Liver (tissue), 9 donors: ENCODE data around the gene MT1F. TPM values are rescaled to one million over a fixed set of nuclear protein-coding genes. Genes with fewer than 3 reads are reported as not detected.
A peak's percentile ranks its signal among the peaks of the same experiment; 100 is the strongest.

Experiments used
- DNase-seq: peaks from one replicate; pipeline ENCODE4 v3.0.0-alpha.2; 2017; ENCODE audit warnings: low spot score
- H3K27ac ChIP-seq, 2 donors: one replicate each; pipeline ENCODE4 v1.7.0; 2013; ENCODE audit warnings: inconsistent platforms in 2 of 2, low read length in 2 of 2, control low read depth in 1 of 2, low read depth in 1 of 2, mild to moderate bottlenecking in 1 of 2
- H3K27me3 ChIP-seq, 4 donors: one replicate each; pipeline versions ENCODE4 v1.6.1 to v1.7.0; 2013; ENCODE audit warnings: low read length in 3 of 4, inconsistent platforms in 1 of 4, mild to moderate bottlenecking in 1 of 4, moderate library complexity in 1 of 4; ENCODE audit not compliant: control insufficient read depth in 4 of 4, insufficient read depth in 4 of 4
- H3K36me3 ChIP-seq, 4 donors: one replicate each; pipeline versions ENCODE4 v1.6.1 to v1.7.0; 2013; ENCODE audit warnings: low read length in 3 of 4, mild to moderate bottlenecking in 3 of 4, low read depth in 1 of 4, moderate library complexity in 1 of 4; ENCODE audit not compliant: control insufficient read depth in 4 of 4, insufficient read depth in 3 of 4
- H3K4me1 ChIP-seq, 4 donors: one replicate each; pipeline versions ENCODE4 v1.6.1 to v1.7.0; 2013; ENCODE audit warnings: low read length in 3 of 4, mild to moderate bottlenecking in 3 of 4, moderate library complexity in 1 of 4; ENCODE audit not compliant: control insufficient read depth in 4 of 4, insufficient read depth in 4 of 4
- H3K4me3 ChIP-seq, 3 donors: one replicate each; pipeline versions ENCODE4 v1.6.1 to v1.7.0; 2013; ENCODE audit warnings: low read length in 3 of 3, control low read depth in 1 of 3, low read depth in 1 of 3, mild to moderate bottlenecking in 1 of 3
- H3K9ac ChIP-seq, 2 donors: one replicate each; pipeline ENCODE4 v1.7.0; 2013; ENCODE audit warnings: low read length in 2 of 2, mild to moderate bottlenecking in 2 of 2, moderate library complexity in 2 of 2, control low read depth in 1 of 2, low read depth in 1 of 2
- H3K9me3 ChIP-seq, 4 donors: one replicate each; pipeline versions ENCODE4 v1.6.1 to v1.7.0; 2013; ENCODE audit warnings: low read length in 3 of 4; ENCODE audit not compliant: control insufficient read depth in 4 of 4
- EGR1 ChIP-seq, 2 donors: IDR thresholded peaks; 2 replicates each; pipeline ENCODE4 v1.6.1; 2016 to 2018; ENCODE audit warnings: antibody characterized with exemption in 2 of 2, low read depth in 2 of 2
- FOXA1 ChIP-seq: IDR thresholded peaks from 2 replicates; pipeline ENCODE4 v1.6.1; 2016; ENCODE audit warnings: antibody characterized with exemption
- FOXA2 ChIP-seq: IDR thresholded peaks from 2 replicates; pipeline ENCODE4 v1.6.1; 2016; ENCODE audit warnings: antibody characterized with exemption
- GABPA ChIP-seq, 2 donors: IDR thresholded peaks in 1 of 2; conservative IDR thresholded peaks in 1 of 2; 2 replicates each; pipeline ENCODE4 v1.6.1; 2016; ENCODE audit warnings: antibody characterized with exemption in 2 of 2, mild to moderate bottlenecking in 1 of 2, moderate library complexity in 1 of 2
- HNF4A ChIP-seq, 2 donors: conservative IDR thresholded peaks; 2 replicates each; pipeline ENCODE4 v1.6.1; 2016; ENCODE audit warnings: antibody characterized with exemption in 2 of 2, mild to moderate bottlenecking in 2 of 2
- HNF4G ChIP-seq: IDR thresholded peaks from 2 replicates; pipeline ENCODE4 v1.6.1; 2016; ENCODE audit warnings: antibody characterized with exemption
- JUND ChIP-seq, 2 donors: IDR thresholded peaks; 2 replicates each; pipeline ENCODE4 v1.6.1; 2016; ENCODE audit warnings: antibody characterized with exemption in 2 of 2
- NR2F2 ChIP-seq: IDR thresholded peaks from 2 replicates; pipeline ENCODE4 v1.6.1; 2016; ENCODE audit warnings: antibody characterized with exemption
- RAD21 ChIP-seq, 2 donors: IDR thresholded peaks; 2 replicates each; pipeline ENCODE4 v1.6.1; 2016; ENCODE audit warnings: antibody characterized with exemption in 2 of 2, mild to moderate bottlenecking in 2 of 2
- RXRA ChIP-seq, 2 donors: IDR thresholded peaks; 2 replicates each; pipeline ENCODE4 v1.6.1; 2017 to 2018; ENCODE audit warnings: antibody characterized with exemption in 2 of 2, mild to moderate bottlenecking in 1 of 2
- SP1 ChIP-seq: IDR thresholded peaks from 2 replicates; pipeline ENCODE4 v1.6.1; 2018; ENCODE audit warnings: antibody characterized with exemption, mild to moderate bottlenecking
- TAF1 ChIP-seq: conservative IDR thresholded peaks from 2 replicates; pipeline ENCODE4 v1.6.1; 2016; ENCODE audit warnings: antibody characterized with exemption, mild to moderate bottlenecking
- YY1 ChIP-seq: IDR thresholded peaks from 2 replicates; pipeline ENCODE4 v1.6.1; 2016; ENCODE audit warnings: antibody characterized with exemption, mild to moderate bottlenecking
- WGBS: extraction: QIAGEN DNeasy Blood & Tissue Kit; methylation state at CpG from one replicate; pipeline ENCODE4 v1.1.7; 2013; 5-methylcytosine and 5-hydroxymethylcytosine counted together
- polyA plus RNA-seq, 2 donors: library from polyadenylated mRNA; stranded (reverse) in 1 of 2; unstranded in 1 of 2; fragments of 200-250 nt in 1 of 2; fragments of >200 nt in 1 of 2; fragmentation: Nextera tagmentation in 1 of 2; extraction: Ambion mirVana in 1 of 2; gene quantifications; one replicate each; pipeline versions ENCODE4 v1.2.1 to v1.2.3, GENCODE V29; 2013 to 2015
- total RNA-seq, 2 donors: library from RNA; depleted of rRNA; stranded (reverse); fragments of >200 nt; gene quantifications; one replicate each; pipeline ENCODE4 v1.2.3, GENCODE V29; 2014
- TF ChIP-seq, protein P1 (sequence below): IDR thresholded peaks from 2 replicates; pipeline ENCODE4 v1.6.1; 2016; ENCODE audit warnings: antibody characterized with exemption
- TF ChIP-seq, protein P2 (sequence below): IDR thresholded peaks from 2 replicates; pipeline ENCODE4 v1.6.1; 2016; ENCODE audit warnings: antibody characterized with exemption, mild to moderate bottlenecking
- TF ChIP-seq, protein P3 (sequence below): fragments of 150-350 bp; IDR thresholded peaks from 2 replicates; pipeline ENCODE4 v1.5.1; 2017; ENCODE audit warnings: improper control_type of control experiment, low read depth, low read length; ENCODE audit not compliant: missing input control
- TF ChIP-seq, protein P4 (sequence below): IDR thresholded peaks from 2 replicates; pipeline ENCODE4 v1.6.1; 2016; ENCODE audit warnings: antibody characterized with exemption
- TF ChIP-seq, protein P5 (sequence below): IDR thresholded peaks from 2 replicates; pipeline ENCODE4 v1.6.1; 2016; ENCODE audit warnings: antibody characterized with exemption
- donor health status: healthy.
- donor health status: healthy.
- donor health status: healthy.
- donor health status: healthy.
- donor health status: healthy.

Gene MT1F
- total and polyA plus RNA-seq, 4 donors = 14.2 to 895 (median 134) TPM

DNA sequence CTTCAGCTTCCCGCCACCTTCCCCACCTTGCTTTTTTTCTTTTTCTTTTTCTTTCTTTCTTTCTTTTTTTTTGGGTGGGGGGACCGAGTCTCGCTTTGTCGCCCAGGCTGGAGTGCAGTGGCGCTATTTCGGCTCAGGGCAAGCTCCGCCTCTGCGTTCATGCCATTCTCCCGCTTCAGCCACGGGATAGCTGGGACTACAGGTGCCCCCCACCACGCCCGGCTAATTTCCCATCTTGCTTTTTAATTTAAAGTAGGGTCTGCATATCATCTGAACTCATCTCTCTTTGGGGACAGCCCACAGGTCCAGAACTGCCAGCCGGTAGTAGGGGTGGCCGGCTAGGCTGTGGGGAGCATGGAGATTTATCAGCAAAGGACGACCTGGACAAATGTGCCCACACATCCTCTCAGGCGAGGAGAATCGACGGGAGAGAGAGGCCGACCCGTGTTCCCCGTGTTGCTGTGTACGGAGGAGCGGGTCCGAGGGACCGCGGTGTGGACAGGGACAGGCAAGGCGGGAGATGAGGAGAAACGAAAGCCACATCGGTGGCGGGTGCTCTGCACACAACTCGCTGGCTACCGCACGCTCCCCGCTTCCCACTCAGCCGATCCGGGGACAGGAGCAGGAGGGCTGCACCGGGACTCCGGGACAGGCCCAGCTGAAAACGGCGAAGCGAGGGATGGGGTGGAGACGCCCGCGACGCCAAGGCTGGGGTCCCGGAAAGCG is 22.9 kb upstream of the MT1F start:
- WGBS = 71% methylated on average over 47 of the region's 47 CpGs
- Histone ChIP-seq H3K9ac (no peak overlapping the region), H3K27me3 (no peaks in the 10 kb centered on the region), H3K36me3 (no peaks in the 10 kb centered on the region), H3K4me3 (peak overlapping the region in 1 of 3 donors; percentile 93), H3K4me1 (peaks cover 3 to 43% (median 14%) of the 10 kb centered on the region in 4 donors), H3K9me3 (no peaks in the 10 kb centered on the region), H3K27ac (no peak overlapping the region)
- no peak for DNase-seq
- TF ChIP-seq FOXA1 (no peak), JUND (IDR thresholded peaks at IDR 0.05) (no peak), NR2F2 (no peak), RXRA (IDR thresholded peaks at IDR 0.05) (no peak), RAD21 (IDR thresholded peaks at IDR 0.05) (no peak), HNF4G (no peak), TAF1 (no peak), SP1 (no peak), HNF4A (conservative IDR thresholded peaks at IDR 0.05) (no peak), EGR1 (IDR thresholded peaks at IDR 0.05; ENCODE audit: low read depth in 2 of 2) (no peak), YY1 (no peak), FOXA2 (no peak), GABPA (IDR thresholded peaks at IDR 0.05 in 1 of 2, conservative IDR thresholded peaks at IDR 0.05 in 1 of 2) (no peak)
- TF ChIP-seq, protein P1, sequence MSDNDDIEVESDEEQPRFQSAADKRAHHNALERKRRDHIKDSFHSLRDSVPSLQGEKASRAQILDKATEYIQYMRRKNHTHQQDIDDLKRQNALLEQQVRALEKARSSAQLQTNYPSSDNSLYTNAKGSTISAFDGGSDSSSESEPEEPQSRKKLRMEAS = no peak
- TF ChIP-seq, protein P2, sequence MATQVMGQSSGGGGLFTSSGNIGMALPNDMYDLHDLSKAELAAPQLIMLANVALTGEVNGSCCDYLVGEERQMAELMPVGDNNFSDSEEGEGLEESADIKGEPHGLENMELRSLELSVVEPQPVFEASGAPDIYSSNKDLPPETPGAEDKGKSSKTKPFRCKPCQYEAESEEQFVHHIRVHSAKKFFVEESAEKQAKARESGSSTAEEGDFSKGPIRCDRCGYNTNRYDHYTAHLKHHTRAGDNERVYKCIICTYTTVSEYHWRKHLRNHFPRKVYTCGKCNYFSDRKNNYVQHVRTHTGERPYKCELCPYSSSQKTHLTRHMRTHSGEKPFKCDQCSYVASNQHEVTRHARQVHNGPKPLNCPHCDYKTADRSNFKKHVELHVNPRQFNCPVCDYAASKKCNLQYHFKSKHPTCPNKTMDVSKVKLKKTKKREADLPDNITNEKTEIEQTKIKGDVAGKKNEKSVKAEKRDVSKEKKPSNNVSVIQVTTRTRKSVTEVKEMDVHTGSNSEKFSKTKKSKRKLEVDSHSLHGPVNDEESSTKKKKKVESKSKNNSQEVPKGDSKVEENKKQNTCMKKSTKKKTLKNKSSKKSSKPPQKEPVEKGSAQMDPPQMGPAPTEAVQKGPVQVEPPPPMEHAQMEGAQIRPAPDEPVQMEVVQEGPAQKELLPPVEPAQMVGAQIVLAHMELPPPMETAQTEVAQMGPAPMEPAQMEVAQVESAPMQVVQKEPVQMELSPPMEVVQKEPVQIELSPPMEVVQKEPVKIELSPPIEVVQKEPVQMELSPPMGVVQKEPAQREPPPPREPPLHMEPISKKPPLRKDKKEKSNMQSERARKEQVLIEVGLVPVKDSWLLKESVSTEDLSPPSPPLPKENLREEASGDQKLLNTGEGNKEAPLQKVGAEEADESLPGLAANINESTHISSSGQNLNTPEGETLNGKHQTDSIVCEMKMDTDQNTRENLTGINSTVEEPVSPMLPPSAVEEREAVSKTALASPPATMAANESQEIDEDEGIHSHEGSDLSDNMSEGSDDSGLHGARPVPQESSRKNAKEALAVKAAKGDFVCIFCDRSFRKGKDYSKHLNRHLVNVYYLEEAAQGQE = no peak
- TF ChIP-seq, protein P3, sequence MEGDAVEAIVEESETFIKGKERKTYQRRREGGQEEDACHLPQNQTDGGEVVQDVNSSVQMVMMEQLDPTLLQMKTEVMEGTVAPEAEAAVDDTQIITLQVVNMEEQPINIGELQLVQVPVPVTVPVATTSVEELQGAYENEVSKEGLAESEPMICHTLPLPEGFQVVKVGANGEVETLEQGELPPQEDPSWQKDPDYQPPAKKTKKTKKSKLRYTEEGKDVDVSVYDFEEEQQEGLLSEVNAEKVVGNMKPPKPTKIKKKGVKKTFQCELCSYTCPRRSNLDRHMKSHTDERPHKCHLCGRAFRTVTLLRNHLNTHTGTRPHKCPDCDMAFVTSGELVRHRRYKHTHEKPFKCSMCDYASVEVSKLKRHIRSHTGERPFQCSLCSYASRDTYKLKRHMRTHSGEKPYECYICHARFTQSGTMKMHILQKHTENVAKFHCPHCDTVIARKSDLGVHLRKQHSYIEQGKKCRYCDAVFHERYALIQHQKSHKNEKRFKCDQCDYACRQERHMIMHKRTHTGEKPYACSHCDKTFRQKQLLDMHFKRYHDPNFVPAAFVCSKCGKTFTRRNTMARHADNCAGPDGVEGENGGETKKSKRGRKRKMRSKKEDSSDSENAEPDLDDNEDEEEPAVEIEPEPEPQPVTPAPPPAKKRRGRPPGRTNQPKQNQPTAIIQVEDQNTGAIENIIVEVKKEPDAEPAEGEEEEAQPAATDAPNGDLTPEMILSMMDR = no peak
- TF ChIP-seq, protein P4, sequence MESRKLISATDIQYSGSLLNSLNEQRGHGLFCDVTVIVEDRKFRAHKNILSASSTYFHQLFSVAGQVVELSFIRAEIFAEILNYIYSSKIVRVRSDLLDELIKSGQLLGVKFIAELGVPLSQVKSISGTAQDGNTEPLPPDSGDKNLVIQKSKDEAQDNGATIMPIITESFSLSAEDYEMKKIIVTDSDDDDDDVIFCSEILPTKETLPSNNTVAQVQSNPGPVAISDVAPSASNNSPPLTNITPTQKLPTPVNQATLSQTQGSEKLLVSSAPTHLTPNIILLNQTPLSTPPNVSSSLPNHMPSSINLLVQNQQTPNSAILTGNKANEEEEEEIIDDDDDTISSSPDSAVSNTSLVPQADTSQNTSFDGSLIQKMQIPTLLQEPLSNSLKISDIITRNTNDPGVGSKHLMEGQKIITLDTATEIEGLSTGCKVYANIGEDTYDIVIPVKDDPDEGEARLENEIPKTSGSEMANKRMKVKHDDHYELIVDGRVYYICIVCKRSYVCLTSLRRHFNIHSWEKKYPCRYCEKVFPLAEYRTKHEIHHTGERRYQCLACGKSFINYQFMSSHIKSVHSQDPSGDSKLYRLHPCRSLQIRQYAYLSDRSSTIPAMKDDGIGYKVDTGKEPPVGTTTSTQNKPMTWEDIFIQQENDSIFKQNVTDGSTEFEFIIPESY = no peak
- TF ChIP-seq, protein P5, sequence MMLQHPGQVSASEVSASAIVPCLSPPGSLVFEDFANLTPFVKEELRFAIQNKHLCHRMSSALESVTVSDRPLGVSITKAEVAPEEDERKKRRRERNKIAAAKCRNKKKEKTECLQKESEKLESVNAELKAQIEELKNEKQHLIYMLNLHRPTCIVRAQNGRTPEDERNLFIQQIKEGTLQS = no peak
